Measurements from ENCODE around the gene MAGOHB.

- TF ChIP-seq EP300 (IDR thresholded peaks at IDR 0.05) (no peak), POLR2A (IDR thresholded peaks at IDR 0.05; ENCODE audit: low read depth) (no peak), CTCF (IDR thresholded peaks at IDR 0.05) (no peak), POLR2AphosphoS5 (IDR thresholded peaks at IDR 0.05) (no peak)
Measured at GRCh38 chr12:10618338-10618987, 5.1 kb upstream of the MAGOHB start.

All from esophagus muscularis mucosa (tissue), 4 donors.